ENCODE results near the gene TAGLN2.
A peak's percentile ranks its signal among the peaks of the same experiment; 100 is the strongest.

Gene TAGLN2

GRCh38 chr1:159924791-159925718, at the start of gene TAGLN2:
TSS of gene TAGLN2 (minus strand) at chr1:159925507. CDS start at chr1:159920509, 4,998 bp downstream.
- DNase-seq (ENCODE audit: low read depth) = peak; percentile 89
- TF ChIP-seq, protein P1, sequence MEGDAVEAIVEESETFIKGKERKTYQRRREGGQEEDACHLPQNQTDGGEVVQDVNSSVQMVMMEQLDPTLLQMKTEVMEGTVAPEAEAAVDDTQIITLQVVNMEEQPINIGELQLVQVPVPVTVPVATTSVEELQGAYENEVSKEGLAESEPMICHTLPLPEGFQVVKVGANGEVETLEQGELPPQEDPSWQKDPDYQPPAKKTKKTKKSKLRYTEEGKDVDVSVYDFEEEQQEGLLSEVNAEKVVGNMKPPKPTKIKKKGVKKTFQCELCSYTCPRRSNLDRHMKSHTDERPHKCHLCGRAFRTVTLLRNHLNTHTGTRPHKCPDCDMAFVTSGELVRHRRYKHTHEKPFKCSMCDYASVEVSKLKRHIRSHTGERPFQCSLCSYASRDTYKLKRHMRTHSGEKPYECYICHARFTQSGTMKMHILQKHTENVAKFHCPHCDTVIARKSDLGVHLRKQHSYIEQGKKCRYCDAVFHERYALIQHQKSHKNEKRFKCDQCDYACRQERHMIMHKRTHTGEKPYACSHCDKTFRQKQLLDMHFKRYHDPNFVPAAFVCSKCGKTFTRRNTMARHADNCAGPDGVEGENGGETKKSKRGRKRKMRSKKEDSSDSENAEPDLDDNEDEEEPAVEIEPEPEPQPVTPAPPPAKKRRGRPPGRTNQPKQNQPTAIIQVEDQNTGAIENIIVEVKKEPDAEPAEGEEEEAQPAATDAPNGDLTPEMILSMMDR (conservative IDR thresholded peaks at IDR 0.05; ENCODE audit: low read length) = no peak
- H3K4me3 ChIP-seq (ENCODE audit: low read length) = peak within 1 kb of the TSS; percentile 99

GRCh38 chr1:159974350-159974965, 49.2 kb upstream of the TAGLN2 start:
- no peak overlapping the region for H3K4me3 ChIP-seq (ENCODE audit: low read length)
- DNase-seq (ENCODE audit: low read depth) = no peak
- TF ChIP-seq, protein P1 (conservative IDR thresholded peaks at IDR 0.05; ENCODE audit: low read length) = no peak

DNA sequence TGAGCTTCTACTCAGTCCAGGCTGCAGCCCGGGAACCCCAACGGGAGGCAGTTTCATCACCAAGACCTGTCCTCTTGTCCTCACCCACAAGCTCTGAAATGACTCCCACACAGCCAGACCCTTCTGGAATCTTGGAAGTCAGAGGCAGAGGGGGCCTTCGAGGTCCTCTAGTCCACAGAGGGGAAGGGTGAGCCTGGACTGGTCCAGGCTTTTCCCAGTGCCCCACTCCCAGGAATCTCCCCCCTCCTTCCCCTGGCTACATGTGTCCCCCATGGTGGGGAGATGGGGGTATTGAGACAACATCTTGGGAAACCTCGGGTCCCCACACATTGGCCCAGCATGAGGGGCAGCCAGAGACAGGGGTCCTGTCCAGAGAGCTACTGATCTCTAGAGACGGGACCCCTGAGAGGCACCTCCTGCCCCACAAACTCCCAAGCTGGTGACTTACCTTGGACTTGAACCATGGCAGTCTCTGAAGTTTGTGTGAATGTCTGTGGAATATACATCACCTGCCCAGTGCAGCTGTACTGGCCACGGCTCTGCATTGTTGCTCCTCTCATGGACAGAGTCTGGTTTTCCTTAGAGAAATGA, 48.1 kb upstream of the TAGLN2 start:
- TF ChIP-seq, protein P1 (conservative IDR thresholded peaks at IDR 0.05; ENCODE audit: low read length) = no peak
- DNase-seq (ENCODE audit: low read depth) = no peak
- H3K4me3 ChIP-seq (ENCODE audit: low read length) = no peak overlapping the region

GRCh38 chr1:159972443-159973205, 47.3 kb upstream of the TAGLN2 start:
- TF ChIP-seq, protein P1 (conservative IDR thresholded peaks at IDR 0.05; ENCODE audit: low read length) = no peak
- DNase-seq (ENCODE audit: low read depth) = no peak
- no peak overlapping the region for H3K4me3 ChIP-seq (ENCODE audit: low read length)

- H3K4me3 ChIP-seq (ENCODE audit: low read length) = no peak overlapping the region
- DNase-seq (ENCODE audit: low read depth) = no peak
- TF ChIP-seq, protein P1 (conservative IDR thresholded peaks at IDR 0.05; ENCODE audit: low read length) = no peak
Measured at GRCh38 chr1:159970932-159971342, 45.6 kb upstream of the TAGLN2 start.

DNA sequence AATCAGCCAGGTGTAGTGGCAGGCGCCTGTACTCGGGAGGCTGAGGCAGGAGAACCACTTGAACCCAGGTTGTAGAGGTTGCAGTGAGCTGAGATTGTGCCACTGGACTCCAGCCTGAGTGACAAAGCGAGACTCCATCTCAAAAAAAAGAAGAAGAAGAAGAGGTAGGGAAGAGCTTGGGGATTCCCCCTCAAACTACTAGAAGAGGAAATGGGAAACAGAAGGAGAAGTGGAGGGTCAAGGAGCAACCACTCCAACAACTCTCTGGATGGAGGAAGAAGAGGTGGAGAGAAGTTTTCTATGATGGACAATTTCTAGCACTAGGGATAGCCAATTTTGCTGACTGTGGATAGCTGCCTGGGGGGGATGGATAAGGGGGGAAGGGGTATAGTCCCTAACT, 43.6 kb upstream of the TAGLN2 start:
- no peak overlapping the region for H3K4me3 ChIP-seq (ENCODE audit: low read length)
- no peak for DNase-seq (ENCODE audit: low read depth)
- TF ChIP-seq, protein P1 (conservative IDR thresholded peaks at IDR 0.05; ENCODE audit: low read length) = no peak
